Measurements from ENCODE around the gene GHITM. TPM values are rescaled to one million over a fixed set of nuclear protein-coding genes. Genes with fewer than 3 reads are reported as not detected.

The GHITM gene
- total and polyA plus RNA-seq, 2 of the 13 experiments (the other 11 are each of a cell fraction or from before 2014, with no cell fraction given) = 163 to 212 TPM

GRCh38 chr10:84139126-84140035 is at the start of gene GHITM (continued):
- TF ChIP-seq, protein P1, sequence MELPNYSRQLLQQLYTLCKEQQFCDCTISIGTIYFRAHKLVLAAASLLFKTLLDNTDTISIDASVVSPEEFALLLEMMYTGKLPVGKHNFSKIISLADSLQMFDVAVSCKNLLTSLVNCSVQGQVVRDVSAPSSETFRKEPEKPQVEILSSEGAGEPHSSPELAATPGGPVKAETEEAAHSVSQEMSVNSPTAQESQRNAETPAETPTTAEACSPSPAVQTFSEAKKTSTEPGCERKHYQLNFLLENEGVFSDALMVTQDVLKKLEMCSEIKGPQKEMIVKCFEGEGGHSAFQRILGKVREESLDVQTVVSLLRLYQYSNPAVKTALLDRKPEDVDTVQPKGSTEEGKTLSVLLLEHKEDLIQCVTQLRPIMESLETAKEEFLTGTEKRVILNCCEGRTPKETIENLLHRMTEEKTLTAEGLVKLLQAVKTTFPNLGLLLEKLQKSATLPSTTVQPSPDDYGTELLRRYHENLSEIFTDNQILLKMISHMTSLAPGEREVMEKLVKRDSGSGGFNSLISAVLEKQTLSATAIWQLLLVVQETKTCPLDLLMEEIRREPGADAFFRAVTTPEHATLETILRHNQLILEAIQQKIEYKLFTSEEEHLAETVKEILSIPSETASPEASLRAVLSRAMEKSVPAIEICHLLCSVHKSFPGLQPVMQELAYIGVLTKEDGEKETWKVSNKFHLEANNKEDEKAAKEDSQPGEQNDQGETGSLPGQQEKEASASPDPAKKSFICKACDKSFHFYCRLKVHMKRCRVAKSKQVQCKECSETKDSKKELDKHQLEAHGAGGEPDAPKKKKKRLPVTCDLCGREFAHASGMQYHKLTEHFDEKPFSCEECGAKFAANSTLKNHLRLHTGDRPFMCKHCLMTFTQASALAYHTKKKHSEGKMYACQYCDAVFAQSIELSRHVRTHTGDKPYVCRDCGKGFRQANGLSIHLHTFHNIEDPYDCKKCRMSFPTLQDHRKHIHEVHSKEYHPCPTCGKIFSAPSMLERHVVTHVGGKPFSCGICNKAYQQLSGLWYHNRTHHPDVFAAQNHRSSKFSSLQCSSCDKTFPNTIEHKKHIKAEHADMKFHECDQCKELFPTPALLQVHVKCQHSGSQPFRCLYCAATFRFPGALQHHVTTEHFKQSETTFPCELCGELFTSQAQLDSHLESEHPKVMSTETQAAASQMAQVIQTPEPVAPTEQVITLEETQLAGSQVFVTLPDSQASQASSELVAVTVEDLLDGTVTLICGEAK (IDR thresholded peaks at IDR 0.05) = no peak
- TF ChIP-seq, protein P1 (CRISPR knock-in tag; IDR thresholded peaks at IDR 0.05) = peak; percentile 72
- TF ChIP-seq TAF1 (CRISPR knock-in tag; IDR thresholded peaks at IDR 0.05) = peak; percentile 77
- TF ChIP-seq KDM5A (IDR thresholded peaks at IDR 0.05; ENCODE audit: borderline replicate concordance, low read length) = peak; percentile 88
- no peak for TF ChIP-seq FOXM1 (CRISPR knock-in tag; IDR thresholded peaks at IDR 0.05)
- no peak for TF ChIP-seq ZNF558 (CRISPR knock-in tag; IDR thresholded peaks at IDR 0.05; ENCODE audit: borderline replicate concordance)
- TF ChIP-seq SNAI1 (CRISPR knock-in tag; IDR thresholded peaks at IDR 0.05; ENCODE audit: borderline replicate concordance) = peak; percentile 86
- TF ChIP-seq RORA (CRISPR knock-in tag; IDR thresholded peaks at IDR 0.05) = no peak
- TF ChIP-seq HNF1A (IDR thresholded peaks at IDR 0.05; ENCODE audit: low read depth) = peak; percentile 31; the same call in 1 of the 2 replicates
- TF ChIP-seq HNF1A (CRISPR knock-in tag; IDR thresholded peaks at IDR 0.05; ENCODE audit: borderline replicate concordance) = peak; percentile 59; the same call in 1 of the 2 replicates
- TF ChIP-seq, protein P2, sequence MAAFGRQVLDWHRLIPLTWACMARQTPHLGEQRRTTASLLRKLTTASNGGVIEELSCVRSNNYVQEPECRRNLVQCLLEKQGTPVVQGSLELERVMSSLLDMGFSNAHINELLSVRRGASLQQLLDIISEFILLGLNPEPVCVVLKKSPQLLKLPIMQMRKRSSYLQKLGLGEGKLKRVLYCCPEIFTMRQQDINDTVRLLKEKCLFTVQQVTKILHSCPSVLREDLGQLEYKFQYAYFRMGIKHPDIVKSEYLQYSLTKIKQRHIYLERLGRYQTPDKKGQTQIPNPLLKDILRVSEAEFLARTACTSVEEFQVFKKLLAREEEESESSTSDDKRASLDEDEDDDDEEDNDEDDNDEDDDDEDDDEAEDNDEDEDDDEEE (CRISPR knock-in tag; IDR thresholded peaks at IDR 0.05) = peak; percentile 69; the same call in 1 of the 2 replicates
- TF ChIP-seq ZFP82 (CRISPR knock-in tag; IDR thresholded peaks at IDR 0.05; ENCODE audit: borderline replicate concordance) = peak; percentile 92; the same call in 1 of the 2 replicates
- no peak for TF ChIP-seq ZNF20 (CRISPR knock-in tag; IDR thresholded peaks at IDR 0.05)

All from HepG2 (cell line).